B cell (primary cell): ENCODE measurements around the gene MLLT3. TPM values are rescaled to one million over a fixed set of nuclear protein-coding genes. Genes with fewer than 3 reads are reported as not detected.

Experiments
- ATAC-seq: fragments of 200-7000 bp; cut with Tn5 transposase; one replicate; pipeline ENCODE4 v1.10.0; 2021; ENCODE audit warnings: low read depth, mild to moderate bottlenecking, moderate number of reproducible peaks, moderate library complexity
- CTCF ChIA-PET: fragments of 350-600 bp; sonication (Branson Sonifier 250); formaldehyde crosslinking; loops from one replicate; lab custom pipeline; 2021; ENCODE audit warnings: antibody characterized with exemption, inconsistent platforms; lab: Charles Lee
- POLR2A ChIA-PET: fragments of 350-600 bp; sonication (Branson Sonifier 250); formaldehyde crosslinking; loops from one replicate; lab custom pipeline; 2021; ENCODE audit warnings: antibody characterized with exemption; lab: Charles Lee
- DNase-seq: peaks from one replicate; pipeline ENCODE4 v3.0.0; 2013
- H2AFZ ChIP-seq: 2 replicates; pipeline ENCODE4 v1.6.1; 2012; ENCODE audit warnings: mild to moderate bottlenecking, low read depth, low read length; ENCODE audit not compliant: insufficient read depth, poor library complexity, severe bottlenecking
- H3K27ac ChIP-seq, 2 donors: 1 replicate in 1 of 2; 2 replicates in 1 of 2; pipeline ENCODE4 v1.5.1; 2012 to 2013; ENCODE audit warnings: low read length in 2 of 2, mild to moderate bottlenecking in 2 of 2, moderate library complexity in 1 of 2
- H3K27me3 ChIP-seq, 4 experiments: fragments of 200-600 bp in 1 of 4; sonication (generic) in 1 of 4; replicated peaks in 1 of 4; 1 replicate in 2 of 4; 2 replicates in 2 of 4; pipeline versions ENCODE4 v1.6.1 to v1.7.0; 2013 to 2016; ENCODE audit warnings: low read length in 3 of 4, mild to moderate bottlenecking in 2 of 4, mixed read lengths in 1 of 4, moderate library complexity in 1 of 4; ENCODE audit not compliant: insufficient read depth in 4 of 4, control insufficient read depth in 3 of 4; ENCODE audit errors: control extremely low read depth in 1 of 4
- H3K36me3 ChIP-seq, 2 experiments: replicated peaks in 1 of 2; 1 replicate in 1 of 2; 2 replicates in 1 of 2; pipeline versions ENCODE4 v1.6.1 to v1.7.1; 2013; ENCODE audit warnings: low read length in 1 of 2; ENCODE audit not compliant: insufficient read depth in 2 of 2, control insufficient read depth in 1 of 2; ENCODE audit errors: control extremely low read depth in 1 of 2, extremely low read depth in 1 of 2
- H3K4me1 ChIP-seq, 2 donors: fragments of 200-600 bp in 1 of 2; sonication (generic) in 1 of 2; 1 replicate in 1 of 2; 2 replicates in 1 of 2; pipeline versions ENCODE4 v1.5.1 to v1.6.1; 2013 to 2017; ENCODE audit warnings: low read length in 2 of 2; ENCODE audit not compliant: control insufficient read depth in 2 of 2, insufficient read depth in 2 of 2
- H3K4me2 ChIP-seq: replicated peaks from 2 replicates; pipeline ENCODE3; 2012; ENCODE audit warnings: mild to moderate bottlenecking, low read depth, low read length; ENCODE audit not compliant: poor library complexity, severe bottlenecking
- H3K4me3 ChIP-seq, 5 experiments: fragments of 200-600 bp in 1 of 5; sonication (generic) in 1 of 5; 1 replicate in 3 of 5; 2 replicates in 2 of 5; pipeline versions ENCODE4 v1.5.1 to v1.7.0; 2011 to 2016; ENCODE audit warnings: low read length in 4 of 5, mild to moderate bottlenecking in 4 of 5, low read depth in 2 of 5, control low read depth in 1 of 5, moderate library complexity in 1 of 5; ENCODE audit not compliant: insufficient read depth in 1 of 5; ENCODE audit errors: control extremely low read depth in 1 of 5, extremely low read depth in 1 of 5
- H3K79me2 ChIP-seq: fragments of 200-600 bp; sonication (generic); one replicate; pipeline ENCODE4 v1.6.0; 2016; ENCODE audit warnings: low read length; ENCODE audit not compliant: control insufficient read depth, insufficient read depth
- H3K9ac ChIP-seq: fragments of 200-600 bp; sonication (generic); 2 replicates; pipeline ENCODE4 v1.6.1; 2017; ENCODE audit warnings: mild to moderate bottlenecking, low read length, moderate library complexity
- H3K9me3 ChIP-seq, 3 donors: one replicate each; pipeline versions ENCODE4 v1.6.1 to v1.7.1; 2013; ENCODE audit warnings: low read length in 2 of 3; ENCODE audit not compliant: control insufficient read depth in 2 of 3, insufficient read depth in 1 of 3; ENCODE audit errors: control extremely low read depth in 1 of 3
- H4K20me1 ChIP-seq: 2 replicates; pipeline ENCODE4 v1.6.0; 2012; ENCODE audit warnings: mild to moderate bottlenecking, low read length; ENCODE audit not compliant: insufficient read depth, control insufficient read depth, poor library complexity, severe bottlenecking
- H3K27ac Mint-ChIP-seq: one replicate; pipeline ENCODE4 v1.8.0; 2021; ENCODE audit warnings: mixed read lengths
- H3K27me3 Mint-ChIP-seq: one replicate; pipeline ENCODE4 v1.8.0; 2021; ENCODE audit warnings: mixed read lengths
- H3K4me1 Mint-ChIP-seq: one replicate; pipeline ENCODE4 v1.8.0; 2021; ENCODE audit warnings: mixed read lengths
- H3K4me3 Mint-ChIP-seq: one replicate; pipeline ENCODE4 v1.8.0; 2021; ENCODE audit warnings: mixed read lengths
- H3K9me3 Mint-ChIP-seq: one replicate; pipeline ENCODE4 v1.8.0; 2022; ENCODE audit warnings: mixed read lengths; ENCODE audit not compliant: insufficient read depth
- EZH2 ChIP-seq: IDR thresholded peaks from 2 replicates; pipeline ENCODE4 v1.6.1; 2012; ENCODE audit warnings: borderline replicate concordance, low read depth, mild to moderate bottlenecking, moderate library complexity, low read length; ENCODE audit not compliant: insufficient read depth, poor library complexity, severe bottlenecking
- WGBS: methylation state at CpG from one replicate; pipeline ENCODE4 v1.1.5; 2013; ENCODE audit warnings: missing lambda C conversion rate; ENCODE audit not compliant: insufficient coverage; 5-methylcytosine and 5-hydroxymethylcytosine counted together
- intact Hi-C: fragments of 100-400 bp; cut with micrococcal nuclease; formaldehyde crosslinking; loops from one replicate; pipeline ENCODE4 v1.10.0; 2022
- polyA plus RNA-seq: library from polyadenylated mRNA; depleted of rRNA; stranded (reverse); fragments of >200 nt; gene quantifications from 2 replicates; pipeline ENCODE4 v1.2.3, GENCODE V29; 2012
- total RNA-seq, 2 donors: library from RNA; stranded (reverse); fragments of 120-200 nt in 1 of 2; gene quantifications; 1 replicate in 1 of 2; 2 replicates in 1 of 2; pipeline versions ENCODE4 v1.2.3 to v1.2.4, GENCODE V29; 2013 to 2022
- TF ChIP-seq, protein P1 (sequence below): fragments of 200-600 bp; IDR thresholded peaks from one replicate; pipeline ENCODE4 v1.8.0; 2022; ENCODE audit warnings: antibody characterized with exemption, mild to moderate bottlenecking

The MLLT3 gene
- total and polyA plus RNA-seq, 2 donors (not counting 1 experiment from before 2014, with no cell fraction given) = 3.4 to 3.6 TPM

DNA sequence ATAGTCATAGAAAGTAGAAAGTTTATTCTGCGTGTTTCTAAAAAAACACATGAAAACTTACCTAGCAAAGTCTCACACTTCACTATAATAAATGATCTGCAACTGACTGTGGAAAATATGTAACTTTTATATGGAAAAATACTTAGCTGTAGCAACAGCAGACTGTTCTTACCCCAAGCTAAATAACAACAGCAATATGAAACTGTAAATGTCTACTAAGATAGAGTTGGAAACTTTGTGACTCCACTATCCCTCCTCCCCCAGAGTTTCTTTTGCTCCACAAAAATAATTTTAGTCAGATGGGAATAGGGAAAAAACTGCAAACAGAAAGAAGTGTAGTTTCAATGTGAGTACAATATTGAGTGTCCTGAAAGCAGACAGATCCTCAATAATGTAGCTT lies 21.0 kb downstream of the MLLT3 start:
- no peak for ATAC-seq
- Histone ChIP-seq H3K4me2 (no peak overlapping the region), H3K4me3 (no peak overlapping the region), H3K79me2 (no peaks in the 10 kb centered on the region), H3K4me1 (peaks cover 0 to 14% of the 10 kb centered on the region in 2 donors), H3K27ac (no peak overlapping the region), H3K9ac (no peak overlapping the region), H3K36me3 (no peaks in the 10 kb centered on the region), H3K27me3 (no peaks in the 10 kb centered on the region), H3K9me3 (no peaks in the 10 kb centered on the region), H4K20me1 (no peaks in the 10 kb centered on the region), H2AFZ (no peak overlapping the region)
- no peak for DNase-seq
- Mint-ChIP-seq H3K27ac (no peak overlapping the region), H3K27me3 (peaks cover 4% of the 10 kb centered on the region), H3K9me3 (no peaks in the 10 kb centered on the region), H3K4me1 (peaks cover 9% of the 10 kb centered on the region), H3K4me3 (no peak overlapping the region)
- TF ChIP-seq EZH2 = no peak
- TF ChIP-seq, protein P1, sequence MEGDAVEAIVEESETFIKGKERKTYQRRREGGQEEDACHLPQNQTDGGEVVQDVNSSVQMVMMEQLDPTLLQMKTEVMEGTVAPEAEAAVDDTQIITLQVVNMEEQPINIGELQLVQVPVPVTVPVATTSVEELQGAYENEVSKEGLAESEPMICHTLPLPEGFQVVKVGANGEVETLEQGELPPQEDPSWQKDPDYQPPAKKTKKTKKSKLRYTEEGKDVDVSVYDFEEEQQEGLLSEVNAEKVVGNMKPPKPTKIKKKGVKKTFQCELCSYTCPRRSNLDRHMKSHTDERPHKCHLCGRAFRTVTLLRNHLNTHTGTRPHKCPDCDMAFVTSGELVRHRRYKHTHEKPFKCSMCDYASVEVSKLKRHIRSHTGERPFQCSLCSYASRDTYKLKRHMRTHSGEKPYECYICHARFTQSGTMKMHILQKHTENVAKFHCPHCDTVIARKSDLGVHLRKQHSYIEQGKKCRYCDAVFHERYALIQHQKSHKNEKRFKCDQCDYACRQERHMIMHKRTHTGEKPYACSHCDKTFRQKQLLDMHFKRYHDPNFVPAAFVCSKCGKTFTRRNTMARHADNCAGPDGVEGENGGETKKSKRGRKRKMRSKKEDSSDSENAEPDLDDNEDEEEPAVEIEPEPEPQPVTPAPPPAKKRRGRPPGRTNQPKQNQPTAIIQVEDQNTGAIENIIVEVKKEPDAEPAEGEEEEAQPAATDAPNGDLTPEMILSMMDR = no peak
- CTCF ChIA-PET = interaction anchor here (1.1 to 1.3 kb wide), 2 partner anchors 9 to 340 kb away, joined by 3 read pairs; no protein-coding TSS in a partner anchor
- intact Hi-C loops = no loop called here
- no CpG with 5 or more reads among the region's 1 CpG for WGBS
- POLR2A ChIA-PET = no interaction called here

GRCh38 chr9:20599195-20599594 lies 23.1 kb downstream of the MLLT3 start:
- H3K27me3 Mint-ChIP-seq = peaks cover 4% of the 10 kb centered on the region
- Histone ChIP-seq H4K20me1 (no peaks in the 10 kb centered on the region), H2AFZ (no peak overlapping the region), H3K9ac (no peak overlapping the region), H3K27me3 (no peaks in the 10 kb centered on the region), H3K4me2 (no peak overlapping the region), H3K4me3 (no peak overlapping the region), H3K9me3 (no peaks in the 10 kb centered on the region), H3K36me3 (no peaks in the 10 kb centered on the region), H3K4me1 (peaks cover 0 to 14% of the 10 kb centered on the region in 2 donors), H3K27ac (no peak overlapping the region), H3K79me2 (no peaks in the 10 kb centered on the region)
- no CpG with 5 or more reads among the region's 3 CpGs for WGBS
- no peak overlapping the region for H3K4me3 Mint-ChIP-seq
- no peak for TF ChIP-seq EZH2
- TF ChIP-seq, protein P1 = no peak
- DNase-seq (no peak), ATAC-seq (no peak)
- no peak overlapping the region for H3K27ac Mint-ChIP-seq
- intact Hi-C loops = no loop called here
- no peaks in the 10 kb centered on the region for H3K9me3 Mint-ChIP-seq
- CTCF ChIA-PET = no interaction called here
- POLR2A ChIA-PET = no interaction called here
- peaks cover 9% of the 10 kb centered on the region for H3K4me1 Mint-ChIP-seq
